ENCODE results near the gene KIFC1. TPM values are rescaled to one million over a fixed set of nuclear protein-coding genes. Genes with fewer than 3 reads are reported as not detected.

Gene KIFC1
- total and polyA plus RNA-seq, 5 experiments from 2014 or later, result 0.26 to 1.2 (median 0.53) TPM; not detected in 1

DNA sequence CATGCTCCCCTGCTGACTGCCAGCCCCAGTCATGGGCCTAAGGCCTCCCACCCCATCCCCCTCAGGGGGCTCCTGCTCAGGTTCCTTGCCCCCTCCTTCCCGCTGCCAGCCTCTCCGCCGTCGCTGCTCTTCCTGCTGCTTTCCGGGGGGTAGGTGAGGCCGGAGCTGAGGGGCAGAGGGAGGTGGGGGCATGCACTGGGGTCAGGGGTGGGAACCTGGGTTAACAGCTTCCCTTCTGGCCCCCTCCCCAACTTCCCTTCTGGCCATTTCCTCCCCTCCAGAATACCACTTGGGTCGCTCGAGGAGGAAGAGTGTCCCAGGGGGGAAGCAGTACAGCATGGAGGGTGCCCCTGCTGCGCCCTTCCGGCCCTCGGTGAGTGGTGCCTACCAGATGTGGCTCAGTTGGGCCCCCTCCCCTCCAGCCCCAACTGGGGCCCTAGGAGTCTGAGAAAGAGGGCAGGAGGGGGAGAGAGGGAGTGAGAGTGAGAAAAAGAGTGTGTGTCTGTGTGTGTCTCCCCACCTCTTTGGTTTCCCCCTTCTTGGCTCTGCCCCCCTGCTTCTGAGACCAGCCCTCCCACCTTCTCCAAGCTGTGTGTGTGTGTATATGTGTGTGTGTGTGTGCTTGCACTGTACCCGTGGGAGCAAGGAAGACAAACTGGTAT lies 40.4 kb downstream of the KIFC1 start:
- Mint-ChIP-seq H3K27ac (peak overlapping the region; percentile 69 to 99 (median 94)), H3K9me3 (no peaks in the 10 kb centered on the region), H3K36me3 (peaks cover 0 to 31% (median 0%) of the 10 kb centered on the region in 3 donors), H3K4me1 (peaks cover 52 to 66% (median 60%) of the 10 kb centered on the region in 4 donors), H3K4me3 (peak overlapping the region; percentile 85 to 94 (median 92)), H3K27me3 (no peaks in the 10 kb centered on the region)
- peak; percentile 7 to 11 for ATAC-seq
- POLR2A ChIA-PET, result interaction anchor here (0.5 to 5.7 kb wide), 11 partner anchors 8 to 996 kb away, joined by 3 to 58 read pairs (median 13); partner anchors contain the start of genes B3GALT4, CUTA, PHF1 and RPS18
- DNase-seq, result peak in 1 of 10 donors; percentile 42

DNA sequence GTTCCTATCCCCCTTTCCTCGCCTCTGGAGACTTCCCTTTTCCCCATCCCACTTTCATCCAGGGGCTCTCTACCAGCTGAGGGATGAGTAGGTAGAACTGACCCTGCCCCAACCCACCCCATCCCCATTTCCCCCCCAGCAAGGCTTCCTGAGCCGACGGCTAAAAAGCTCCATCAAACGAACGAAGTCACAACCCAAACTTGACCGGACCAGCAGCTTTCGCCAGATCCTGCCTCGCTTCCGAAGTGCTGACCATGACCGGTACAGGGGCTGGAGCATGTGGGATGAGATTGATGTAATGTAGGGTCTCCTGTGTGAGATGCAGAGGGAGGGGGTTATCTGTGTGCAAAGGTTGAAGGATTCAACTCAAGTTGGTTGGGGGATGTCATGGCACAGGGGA lies 40.9 kb downstream of the KIFC1 start:
- Mint-ChIP-seq H3K27me3 (no peaks in the 10 kb centered on the region), H3K4me3 (peak overlapping the region; percentile 85 to 94 (median 92)), H3K9me3 (no peaks in the 10 kb centered on the region), H3K36me3 (peaks cover 0 to 36% (median 0%) of the 10 kb centered on the region in 3 donors), H3K4me1 (peaks cover 50 to 60% (median 55%) of the 10 kb centered on the region in 4 donors), H3K27ac (peak overlapping the region; percentile 88 to 99 (median 93))
- no peak for ATAC-seq
- POLR2A ChIA-PET, result interaction anchor here (1.1 to 5.7 kb wide), 3 partner anchors 21 to 100 kb away, joined by 3 to 52 read pairs (median 49); partner anchors contain the start of genes PHF1 and ZBTB9
- no peak for DNase-seq

DNA sequence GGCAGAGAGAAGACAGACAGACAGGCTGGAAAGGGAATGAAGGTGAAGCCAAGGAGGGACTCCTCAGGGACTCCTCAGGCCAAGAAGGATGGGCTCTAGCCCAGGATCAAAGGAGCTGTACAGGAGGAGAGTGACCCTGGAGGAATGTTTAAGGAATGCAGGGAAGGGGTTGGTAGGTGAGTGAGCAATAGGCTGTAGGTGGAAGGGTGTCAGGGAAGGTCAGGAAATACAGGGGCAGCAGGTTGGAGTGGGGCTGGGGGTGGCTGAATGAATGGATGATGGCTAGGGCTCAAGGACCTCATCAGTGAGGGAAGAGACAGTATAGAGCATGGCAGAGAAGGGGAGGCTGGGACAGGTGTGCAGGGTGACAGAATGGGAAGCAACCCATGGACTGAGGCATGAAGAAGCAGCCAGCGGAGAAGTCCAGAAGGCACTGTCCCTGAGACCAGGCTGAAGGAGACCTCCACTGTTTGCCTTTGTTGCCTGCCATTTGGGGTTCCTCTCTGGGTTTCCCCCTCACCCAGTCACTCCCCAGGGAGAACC lies 41.4 kb downstream of the KIFC1 start:
- no peak for DNase-seq
- Mint-ChIP-seq H3K27ac (peak overlapping the region; percentile 88 to 99 (median 93)), H3K9me3 (no peaks in the 10 kb centered on the region), H3K36me3 (peaks cover 0 to 41% (median 0%) of the 10 kb centered on the region in 3 donors), H3K4me3 (peak overlapping the region; percentile 85 to 94 (median 92)), H3K27me3 (no peaks in the 10 kb centered on the region), H3K4me1 (peaks cover 50 to 60% (median 55%) of the 10 kb centered on the region in 4 donors)
- POLR2A ChIA-PET, result interaction anchor here (4.5 to 5.7 kb wide), 2 partner anchors 21 to 22 kb away, joined by 49 to 52 read pairs; partner anchors contain the start of genes PHF1 and ZBTB9
- ATAC-seq, result no peak

DNA sequence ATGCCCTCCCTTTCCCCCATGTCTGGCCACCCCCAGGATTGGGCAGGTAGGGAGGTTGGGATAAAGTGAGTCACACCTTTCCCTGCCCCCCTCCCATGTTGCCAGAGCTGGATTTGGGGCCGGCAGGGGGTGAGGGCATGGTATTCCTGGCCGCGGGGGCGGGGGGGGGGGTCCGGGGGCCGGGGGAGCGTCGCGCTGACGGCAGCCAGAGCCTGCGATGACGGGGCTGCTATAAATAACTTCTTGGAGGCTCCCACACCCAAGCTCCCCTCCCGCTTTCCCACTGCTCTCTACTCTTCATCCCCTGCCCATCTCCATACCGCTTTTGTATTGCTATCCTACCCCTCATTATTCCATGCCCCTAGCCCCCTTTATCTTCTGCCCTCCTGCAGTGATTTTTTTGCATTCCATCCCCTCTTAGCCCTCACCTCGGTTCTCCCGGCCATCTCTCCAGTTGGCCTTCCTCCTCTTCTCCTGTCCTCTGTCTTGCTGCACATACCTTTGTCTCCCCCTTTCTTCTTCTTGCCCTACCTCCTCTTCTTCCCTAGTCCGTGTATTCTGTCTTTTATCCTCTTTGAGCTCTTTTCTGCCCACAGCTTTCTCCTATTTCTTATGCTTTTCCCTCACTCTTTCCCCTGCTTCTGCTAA lies 42.0 kb downstream of the KIFC1 start:
- ATAC-seq (no peak), DNase-seq (no peak)
- Mint-ChIP-seq H3K27me3 (no peaks in the 10 kb centered on the region), H3K4me1 (peaks cover 44 to 56% (median 50%) of the 10 kb centered on the region in 4 donors), H3K9me3 (no peaks in the 10 kb centered on the region), H3K4me3 (peak overlapping the region in 7 of 10 donors; percentile 8 to 90 (median 25)), H3K36me3 (peaks cover 0 to 46% (median 4%) of the 10 kb centered on the region in 3 donors), H3K27ac (peak overlapping the region in 9 of 10 donors; percentile 23 to 91 (median 78))
- POLR2A ChIA-PET, result interaction anchor here (0.7 to 5.7 kb wide), 3 partner anchors 21 to 128 kb away, joined by 3 to 52 read pairs (median 3); partner anchors contain the start of gene ZBTB9

DNA sequence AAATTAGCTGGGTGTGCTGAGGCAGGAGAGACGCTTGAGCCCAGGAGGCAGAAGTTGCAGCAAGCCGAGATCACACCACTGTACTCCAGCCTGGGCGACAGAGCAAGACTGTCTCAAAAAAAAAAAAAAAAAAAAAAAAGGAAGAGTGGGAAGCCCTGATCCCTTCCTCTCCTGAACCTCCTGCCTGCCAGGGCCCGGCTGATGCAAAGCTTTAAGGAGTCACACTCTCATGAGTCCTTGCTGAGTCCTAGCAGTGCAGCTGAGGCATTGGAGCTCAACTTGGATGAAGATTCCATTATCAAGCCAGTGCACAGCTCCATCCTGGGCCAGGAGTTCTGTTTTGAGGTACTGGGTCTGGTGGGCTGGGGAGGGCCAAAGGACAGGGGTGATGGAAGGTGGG lies 43.3 kb downstream of the KIFC1 start:
- DNase-seq (no peak), ATAC-seq (no peak)
- H3K36me3 Mint-ChIP-seq, result peaks cover 0 to 59% (median 9%) of the 10 kb centered on the region in 3 donors
- H3K9me3 Mint-ChIP-seq, result no peaks in the 10 kb centered on the region
- POLR2A ChIA-PET, result interaction anchor here (1.1 to 1.2 kb wide), 2 partner anchors 25 to 29 kb away, joined by 3 to 4 read pairs; no protein-coding TSS in a partner anchor
- no peaks in the 10 kb centered on the region for H3K27me3 Mint-ChIP-seq
- H3K4me1 Mint-ChIP-seq, result peaks cover 31 to 48% (median 40%) of the 10 kb centered on the region in 4 donors
- peak overlapping the region in 2 of 10 donors; percentile 14 to 24 for H3K4me3 Mint-ChIP-seq
- peak overlapping the region in 5 of 10 donors; percentile 25 to 82 (median 52) for H3K27ac Mint-ChIP-seq

DNA sequence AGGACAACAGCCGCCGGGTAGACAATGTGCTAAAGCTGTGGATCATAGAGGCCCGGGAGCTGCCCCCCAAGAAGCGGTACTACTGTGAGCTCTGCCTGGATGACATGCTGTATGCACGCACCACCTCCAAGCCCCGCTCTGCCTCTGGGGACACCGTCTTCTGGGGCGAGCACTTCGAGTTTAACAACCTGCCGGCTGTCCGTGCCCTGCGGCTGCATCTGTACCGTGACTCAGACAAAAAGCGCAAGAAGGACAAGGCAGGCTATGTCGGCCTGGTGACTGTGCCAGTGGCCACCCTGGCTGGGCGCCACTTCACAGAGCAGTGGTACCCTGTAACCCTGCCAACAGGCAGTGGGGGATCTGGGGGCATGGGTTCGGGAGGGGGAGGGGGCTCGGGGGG lies 46.0 kb downstream of the KIFC1 start:
- peaks cover 9 to 32% (median 24%) of the 10 kb centered on the region in 4 donors for H3K4me1 Mint-ChIP-seq
- no peak for ATAC-seq
- H3K9me3 Mint-ChIP-seq, result no peaks in the 10 kb centered on the region
- H3K36me3 Mint-ChIP-seq, result peaks cover 0 to 84% (median 9%) of the 10 kb centered on the region in 3 donors
- H3K4me3 Mint-ChIP-seq, result no peak overlapping the region
- POLR2A ChIA-PET, result interaction anchor here (0.5 kb wide), 1 partner anchor 8 kb away, joined by 3 read pairs; no protein-coding TSS in a partner anchor
- no peaks in the 10 kb centered on the region for H3K27me3 Mint-ChIP-seq
- peak in 1 of 10 donors; percentile 45 for DNase-seq
- peak overlapping the region in 2 of 10 donors; percentile 41 to 56 for H3K27ac Mint-ChIP-seq

DNA sequence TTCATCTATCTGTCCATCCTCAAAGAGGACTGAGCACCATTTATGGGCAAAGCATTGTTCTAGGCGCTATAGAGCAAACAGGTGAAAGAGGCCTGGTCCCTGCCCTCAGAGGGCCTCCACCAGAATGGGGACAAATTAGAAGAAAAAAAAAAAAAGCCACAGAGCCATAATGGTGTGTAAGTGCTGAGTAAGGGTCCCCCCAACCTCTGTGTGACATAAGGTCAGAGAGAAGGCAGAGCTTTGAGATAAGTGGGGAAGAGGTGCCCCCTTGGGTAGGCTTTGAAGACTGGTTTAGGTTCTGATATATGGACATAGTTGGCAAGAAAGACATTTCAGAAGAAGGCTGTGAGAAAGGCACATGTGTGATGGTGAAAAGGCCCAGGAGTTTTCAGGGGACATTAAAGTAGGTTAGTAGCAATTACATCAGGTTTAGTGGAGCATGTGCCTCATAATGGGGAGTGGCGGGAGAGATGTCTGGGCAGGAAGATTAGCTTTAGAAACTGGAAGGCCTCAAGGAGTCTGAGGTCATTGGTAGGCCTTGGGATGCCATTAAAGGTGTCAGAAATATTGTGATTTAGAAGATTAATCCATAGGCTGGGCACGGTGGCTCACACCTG lies 47.5 kb downstream of the KIFC1 start:
- DNase-seq, result no peak
- peaks cover 0 to 21% (median 14%) of the 10 kb centered on the region in 4 donors for H3K4me1 Mint-ChIP-seq
- no peaks in the 10 kb centered on the region for H3K9me3 Mint-ChIP-seq
- H3K27ac Mint-ChIP-seq, result peak overlapping the region; percentile 18 to 89 (median 66)
- POLR2A ChIA-PET, result interaction anchor here (0.7 to 2.2 kb wide), 3 partner anchors 8 to 1522 kb away, joined by 3 to 13 read pairs (median 3); no protein-coding TSS in a partner anchor
- no peak overlapping the region for H3K4me3 Mint-ChIP-seq
- H3K36me3 Mint-ChIP-seq, result peaks cover 0 to 84% (median 9%) of the 10 kb centered on the region in 3 donors
- ATAC-seq, result no peak
- H3K27me3 Mint-ChIP-seq, result no peaks in the 10 kb centered on the region

DNA sequence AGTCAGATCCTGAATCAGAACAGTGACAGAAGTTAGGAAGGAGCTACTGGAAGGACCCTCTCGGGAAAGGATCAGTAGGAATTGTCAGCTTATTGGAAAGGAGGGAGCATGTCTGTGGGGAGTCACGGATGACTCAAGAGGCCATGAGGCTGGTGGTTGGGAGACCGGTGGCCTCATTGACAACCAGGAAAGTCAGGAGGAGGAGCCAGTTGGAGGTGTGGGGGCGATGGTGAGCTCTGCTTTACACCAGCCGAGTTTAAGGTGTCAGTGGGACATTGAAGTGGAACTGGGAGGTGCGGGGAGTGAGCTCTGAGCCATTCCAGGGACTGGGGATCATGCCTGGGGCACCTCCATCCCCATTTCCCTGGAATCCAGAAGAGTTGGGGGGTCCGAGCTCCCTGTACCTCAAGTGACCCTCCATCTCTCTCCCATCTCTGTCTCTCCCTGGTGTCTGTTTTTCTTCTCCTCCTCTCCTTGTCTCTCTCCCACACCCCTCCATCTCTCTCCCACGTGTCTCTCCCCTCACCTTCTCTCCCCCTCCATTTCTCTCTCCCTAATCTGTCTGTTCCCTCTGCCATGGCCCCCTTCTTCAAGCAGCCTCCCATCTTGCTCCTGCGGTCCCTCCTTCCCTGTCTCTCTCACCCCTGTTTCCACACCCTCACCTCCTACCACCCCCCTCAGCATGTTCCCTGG lies 48.5 kb downstream of the KIFC1 start:
- peaks cover 0 to 19% (median 14%) of the 10 kb centered on the region in 4 donors for H3K4me1 Mint-ChIP-seq
- ATAC-seq, result no peak
- POLR2A ChIA-PET, result interaction anchor here (1.5 to 2.2 kb wide), 2 partner anchors 9 to 14 kb away, joined by 3 to 13 read pairs; no protein-coding TSS in a partner anchor
- H3K9me3 Mint-ChIP-seq, result no peaks in the 10 kb centered on the region
- DNase-seq, result peak in 1 of 10 donors; percentile 26
- H3K27me3 Mint-ChIP-seq, result no peaks in the 10 kb centered on the region
- peaks cover 0 to 86% (median 9%) of the 10 kb centered on the region in 3 donors for H3K36me3 Mint-ChIP-seq
- peak overlapping the region in 9 of 10 donors; percentile 19 to 85 (median 60) for H3K27ac Mint-ChIP-seq
- no peak overlapping the region for H3K4me3 Mint-ChIP-seq

DNA sequence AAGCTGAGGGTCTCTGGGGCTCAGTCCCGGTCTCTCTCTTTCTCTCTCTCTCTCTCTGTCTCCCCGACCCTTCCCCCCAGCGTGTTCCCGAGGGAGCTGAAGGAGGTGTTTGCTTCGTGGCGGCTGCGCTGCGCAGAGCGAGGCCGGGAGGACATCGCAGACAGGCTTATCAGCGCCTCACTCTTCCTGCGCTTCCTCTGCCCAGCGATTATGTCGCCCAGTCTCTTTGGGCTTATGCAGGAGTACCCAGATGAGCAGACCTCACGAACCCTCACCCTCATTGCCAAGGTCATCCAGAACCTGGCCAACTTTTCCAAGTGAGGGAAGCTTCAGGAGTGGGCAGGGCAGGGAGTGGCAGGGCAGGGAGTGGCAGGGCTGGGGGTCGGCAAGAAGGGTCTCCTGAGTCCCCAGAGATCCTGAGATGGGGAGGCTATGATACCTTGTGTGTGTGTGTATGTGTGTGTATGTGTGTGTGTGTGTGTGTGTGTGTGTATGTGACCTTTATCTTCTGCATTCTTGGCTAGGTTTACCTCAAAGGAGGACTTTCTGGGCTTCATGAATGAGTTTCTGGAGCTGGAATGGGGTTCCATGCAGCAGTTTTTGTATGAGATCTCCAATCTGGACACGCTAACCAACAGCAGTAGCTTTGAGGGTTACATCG lies 49.2 kb downstream of the KIFC1 start:
- peaks cover 3 to 17% (median 13%) of the 10 kb centered on the region in 4 donors for H3K4me1 Mint-ChIP-seq
- POLR2A ChIA-PET, result interaction anchor here (0.6 to 2.2 kb wide), 3 partner anchors 10 to 70 kb away, joined by 3 to 13 read pairs (median 7); no protein-coding TSS in a partner anchor
- peaks cover 0 to 82% (median 9%) of the 10 kb centered on the region in 3 donors for H3K36me3 Mint-ChIP-seq
- H3K9me3 Mint-ChIP-seq, result no peaks in the 10 kb centered on the region
- H3K27me3 Mint-ChIP-seq, result no peaks in the 10 kb centered on the region
- H3K27ac Mint-ChIP-seq, result peak overlapping the region in 5 of 10 donors; percentile 31 to 73 (median 65)
- ATAC-seq (no peak), DNase-seq (peak in 1 of 10 donors; percentile 54)
- no peak overlapping the region for H3K4me3 Mint-ChIP-seq

DNA sequence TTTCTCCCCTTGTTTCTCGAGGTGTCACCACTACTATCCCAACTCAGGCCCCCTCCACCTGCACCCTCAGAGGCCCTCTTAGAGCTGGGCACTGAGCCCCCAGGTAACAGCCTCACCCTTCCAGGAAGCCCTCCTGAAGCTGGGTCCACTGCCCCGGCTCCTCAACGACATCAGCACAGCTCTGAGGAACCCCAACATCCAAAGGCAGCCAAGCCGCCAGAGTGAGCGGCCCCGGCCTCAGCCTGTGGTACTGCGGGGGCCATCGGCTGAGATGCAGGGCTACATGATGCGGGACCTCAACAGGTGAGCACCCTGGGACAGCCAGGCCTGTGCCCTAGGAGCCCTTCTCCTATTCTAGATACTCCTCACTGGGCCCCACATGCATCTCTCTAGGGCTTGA lies 49.8 kb downstream of the KIFC1 start:
- no peaks in the 10 kb centered on the region for H3K27me3 Mint-ChIP-seq
- no peak for ATAC-seq
- H3K4me1 Mint-ChIP-seq, result peaks cover 3 to 21% (median 14%) of the 10 kb centered on the region in 4 donors
- no peak overlapping the region for H3K4me3 Mint-ChIP-seq
- H3K27ac Mint-ChIP-seq, result peak overlapping the region in 4 of 10 donors; percentile 56 to 71 (median 61)
- DNase-seq, result peak in 1 of 10 donors; percentile 8
- no peaks in the 10 kb centered on the region for H3K9me3 Mint-ChIP-seq
- POLR2A ChIA-PET, result interaction anchor here (0.6 to 2.2 kb wide), 3 partner anchors 11 to 152 kb away, joined by 3 to 13 read pairs (median 7); partner anchors contain the start of genes PFDN6 and WDR46
- peaks cover 0 to 81% (median 9%) of the 10 kb centered on the region in 3 donors for H3K36me3 Mint-ChIP-seq
